Esophagus squamous epithelium (tissue), 4 donors: ENCODE results near the gene MCUB.

Experiments used
- POLR2A ChIP-seq, 4 donors: fragments of 450-650 bp; IDR thresholded peaks; one replicate each; pipeline ENCODE4 v1.6.1; 2017; ENCODE audit warnings: antibody characterized with exemption in 4 of 4, mild to moderate bottlenecking in 4 of 4, moderate library complexity in 3 of 4
- TF ChIP-seq, protein P1 (sequence below), 6 experiments: fragments of 450-650 bp in 4 of 6; fragments of 200-600 bp in 2 of 6; sonication (generic) in 2 of 6; IDR thresholded peaks; one replicate each; pipeline ENCODE4 v1.5.1; 2016 to 2019; ENCODE audit warnings: antibody characterized with exemption in 6 of 6, mild to moderate bottlenecking in 4 of 6, moderate library complexity in 4 of 6

DNA sequence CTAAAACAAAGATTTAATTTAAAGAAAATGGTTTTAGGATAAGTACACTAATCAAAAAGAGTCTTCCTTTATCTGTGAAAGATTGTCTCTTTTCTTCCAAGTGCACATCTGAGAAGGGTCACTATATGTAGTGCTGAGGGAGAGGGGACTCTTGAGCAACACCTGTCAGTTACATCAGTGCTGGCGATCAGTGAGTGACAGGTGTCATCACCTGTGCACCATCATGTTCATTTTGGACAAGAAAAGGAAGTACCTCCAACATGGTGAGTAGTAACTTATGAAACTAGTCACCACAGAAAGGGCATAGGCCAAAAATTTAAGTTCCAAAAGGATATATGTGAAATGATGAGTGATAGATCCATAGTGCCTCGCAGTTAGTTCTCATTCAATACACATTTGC is 55.7 kb downstream of the MCUB start:
- TF ChIP-seq, protein P1, sequence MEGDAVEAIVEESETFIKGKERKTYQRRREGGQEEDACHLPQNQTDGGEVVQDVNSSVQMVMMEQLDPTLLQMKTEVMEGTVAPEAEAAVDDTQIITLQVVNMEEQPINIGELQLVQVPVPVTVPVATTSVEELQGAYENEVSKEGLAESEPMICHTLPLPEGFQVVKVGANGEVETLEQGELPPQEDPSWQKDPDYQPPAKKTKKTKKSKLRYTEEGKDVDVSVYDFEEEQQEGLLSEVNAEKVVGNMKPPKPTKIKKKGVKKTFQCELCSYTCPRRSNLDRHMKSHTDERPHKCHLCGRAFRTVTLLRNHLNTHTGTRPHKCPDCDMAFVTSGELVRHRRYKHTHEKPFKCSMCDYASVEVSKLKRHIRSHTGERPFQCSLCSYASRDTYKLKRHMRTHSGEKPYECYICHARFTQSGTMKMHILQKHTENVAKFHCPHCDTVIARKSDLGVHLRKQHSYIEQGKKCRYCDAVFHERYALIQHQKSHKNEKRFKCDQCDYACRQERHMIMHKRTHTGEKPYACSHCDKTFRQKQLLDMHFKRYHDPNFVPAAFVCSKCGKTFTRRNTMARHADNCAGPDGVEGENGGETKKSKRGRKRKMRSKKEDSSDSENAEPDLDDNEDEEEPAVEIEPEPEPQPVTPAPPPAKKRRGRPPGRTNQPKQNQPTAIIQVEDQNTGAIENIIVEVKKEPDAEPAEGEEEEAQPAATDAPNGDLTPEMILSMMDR (IDR thresholded peaks at IDR 0.05) = no peak
- no peak for TF ChIP-seq POLR2A (IDR thresholded peaks at IDR 0.05)
